GM12878 (cell line): Measurements from ENCODE around the gene ASCC2. TPM values are rescaled to one million over a fixed set of nuclear protein-coding genes. Genes with fewer than 3 reads are reported as not detected.
A peak's percentile ranks its signal among the peaks of the same experiment; 100 is the strongest.

ENCODE experiments used
- BACH1 ChIP-seq: fragments of 450-650 bp; IDR thresholded peaks from 2 replicates; pipeline ENCODE4 v1.6.1; 2017; ENCODE audit warnings: mild to moderate bottlenecking, borderline replicate concordance
- BCL11A ChIP-seq: IDR thresholded peaks from 2 replicates; pipeline ENCODE4 v1.6.1; 2011; ENCODE audit warnings: low read depth, low read length
- BRCA1 ChIP-seq: IDR thresholded peaks from 2 replicates; pipeline ENCODE4 v1.6.1; 2011; ENCODE audit warnings: low read depth, low read length, improper control_type of control experiment
- CUX1 ChIP-seq: IDR thresholded peaks from 2 replicates; pipeline ENCODE4 v1.6.1; 2012; ENCODE audit warnings: improper control_type of control experiment, low read depth, low read length; ENCODE audit not compliant: insufficient replicate concordance
- DPF2 ChIP-seq: fragments of 450-650 bp; IDR thresholded peaks from 2 replicates; pipeline ENCODE4 v1.6.1; 2017; ENCODE audit warnings: mild to moderate bottlenecking
- FOXM1 ChIP-seq: IDR thresholded peaks from 2 replicates; pipeline ENCODE4 v1.6.1; 2012; ENCODE audit warnings: low read depth, mild to moderate bottlenecking, inconsistent platforms, low read length, moderate library complexity
- GATAD2B ChIP-seq: fragments of 450-650 bp; conservative IDR thresholded peaks from 2 replicates; pipeline ENCODE4 v1.6.1; 2017; ENCODE audit warnings: low read depth, mild to moderate bottlenecking, moderate library complexity
- HDAC6 ChIP-seq: fragments of 200-600 bp; sonication (generic); IDR thresholded peaks from one replicate; pipeline ENCODE4 v1.8.0; 2017; ENCODE audit warnings: antibody characterized with exemption; ENCODE audit not compliant: unreplicated experiment
- IKZF2 ChIP-seq, 2 experiments: fragments of 450-650 bp; IDR thresholded peaks; 2 replicates each; pipeline ENCODE4 v1.6.1; 2017; ENCODE audit warnings: mild to moderate bottlenecking in 2 of 2, moderate library complexity in 2 of 2
- KDM1A ChIP-seq: fragments of 200-600 bp; sonication (generic); IDR thresholded peaks from 2 replicates; pipeline ENCODE4 v1.6.1; 2016; ENCODE audit warnings: borderline replicate concordance
- MEF2A ChIP-seq: IDR thresholded peaks from 2 replicates; pipeline ENCODE4 v1.6.1; 2011; ENCODE audit warnings: low read depth, mild to moderate bottlenecking, low read length, moderate library complexity; ENCODE audit not compliant: insufficient read depth
- NKRF ChIP-seq: fragments of 450-650 bp; conservative IDR thresholded peaks from 2 replicates; pipeline ENCODE4 v1.6.1; 2017; ENCODE audit warnings: mild to moderate bottlenecking, moderate library complexity
- NR2C2 ChIP-seq: IDR thresholded peaks from 2 replicates; pipeline ENCODE4 v1.6.1; 2011; ENCODE audit warnings: borderline replicate concordance, low read depth; ENCODE audit not compliant: control insufficient read depth, insufficient read length
- PKNOX1 ChIP-seq: fragments of 450-650 bp; IDR thresholded peaks from 2 replicates; pipeline ENCODE4 v1.6.1; 2016; ENCODE audit warnings: mild to moderate bottlenecking
- POLR2AphosphoS5 ChIP-seq: IDR thresholded peaks from 2 replicates; pipeline ENCODE4 v1.6.1; 2011; ENCODE audit warnings: mild to moderate bottlenecking, low read length, inconsistent platforms
- RELA ChIP-seq: fragments of 450-650 bp; IDR thresholded peaks from 2 replicates; pipeline ENCODE4 v1.8.0; 2014; ENCODE audit warnings: borderline replicate concordance; ENCODE audit not compliant: partially characterized antibody
- SMAD5 ChIP-seq: IDR thresholded peaks from 2 replicates; pipeline ENCODE4 v1.6.1; 2016; ENCODE audit warnings: antibody characterized with exemption, low read depth
- SMARCA5 ChIP-seq: fragments of 450-650 bp; IDR thresholded peaks from 2 replicates; pipeline ENCODE4 v1.6.1; 2017; ENCODE audit warnings: mild to moderate bottlenecking
- SREBF2 ChIP-seq: IDR thresholded peaks from 2 replicates; pipeline ENCODE4 v1.6.1; 2012; ENCODE audit warnings: mild to moderate bottlenecking, low read length
- STAT3 ChIP-seq: IDR thresholded peaks from 2 replicates; pipeline ENCODE4 v1.6.1; 2011; ENCODE audit warnings: low read depth, low read length, improper control_type of control experiment
- polyA plus RNA-seq, 11 experiments: library from polyadenylated mRNA; depleted of rRNA in 4 of 11; unstranded in 6 of 11; stranded (reverse) in 5 of 11; fragments of >200 nt; fragmentation: Nextera tagmentation in 4 of 11; fragmentation: Illumina TruSeq in 1 of 11; extraction: Ambion mirVana in 4 of 11; extraction: Trizol in 1 of 11; gene quantifications; 1 replicate in 1 of 11; 2 replicates in 10 of 11; pipeline versions ENCODE4 v1.2.1 to v1.2.3, GENCODE V29; 2011 to 2016; ENCODE audit warnings: inconsistent platforms in 2 of 11, missing spikeins in 2 of 11, low read depth in 1 of 11
- total RNA-seq, 4 experiments: library from RNA; depleted of rRNA in 3 of 4; stranded (reverse); fragments of >200 nt in 3 of 4; fragmentation: Illumina TruSeq in 1 of 4; extraction: Trizol in 1 of 4; gene quantifications; 2 replicates each; pipeline versions ENCODE4 v1.2.1 to v1.2.3, GENCODE V29; 2013 to 2021

The ASCC2 gene
- total and polyA plus RNA-seq, 10 of the 15 experiments (the other 5 are each of a cell fraction or from before 2014, with no cell fraction given) = 5.3 to 91.4 (median 56.5) TPM

- TF ChIP-seq CUX1 (no peak), STAT3 (no peak), GATAD2B (peak; percentile 80), MEF2A (no peak), SREBF2 (no peak), NR2C2 (no peak), HDAC6 (no peak), PKNOX1 (peak; percentile 43; the same call in 1 of the 2 replicates), POLR2AphosphoS5 (peak; percentile 87), NKRF (peak; percentile 95), SMAD5 (peak; percentile 90), BRCA1 (no peak), IKZF2 (IDR thresholded peaks at IDR 0.05) (peak in 1 of 2 experiments; percentile 37; a peak in 1 of 4 replicates), KDM1A (no peak), RELA (peak; percentile 11), BACH1 (no peak), BCL11A (no peak), FOXM1 (no peak), SMARCA5 (peak; percentile 49; the same call in 1 of the 2 replicates), DPF2 (peak; percentile 72; the same call in 1 of the 2 replicates)
These were observed at the start of gene ASCC2 (continued) for GRCh38 chr22:29837741-29838598.
